Osteoblast (primary cell): Measurements from ENCODE around the gene TMEM243. TPM values are rescaled to one million over a fixed set of nuclear protein-coding genes. Genes with fewer than 3 reads are reported as not detected.

Experiments
- DNase-seq: peaks from one replicate; pipeline ENCODE4 v3.0.0; 2011; ENCODE audit warnings: low spot score, mixed read lengths; ENCODE audit not compliant: insufficient read length; ENCODE audit errors: missing footprints
- H2AFZ ChIP-seq: 2 replicates; pipeline ENCODE4 v1.6.0; 2011; ENCODE audit warnings: mild to moderate bottlenecking, low read length
- H3K27ac ChIP-seq: 2 replicates; pipeline ENCODE4 v1.5.1; 2011; ENCODE audit warnings: mild to moderate bottlenecking, low read depth, low read length, moderate library complexity
- H3K27me3 ChIP-seq: 2 replicates; pipeline ENCODE4 v1.6.0; 2012; ENCODE audit warnings: mild to moderate bottlenecking, control low read depth, inconsistent platforms, low read length, moderate library complexity; ENCODE audit not compliant: insufficient read depth
- H3K36me3 ChIP-seq: 2 replicates; pipeline ENCODE4 v1.5.1; 2011; ENCODE audit warnings: mild to moderate bottlenecking, low read length, control low read depth, moderate library complexity; ENCODE audit not compliant: insufficient read depth
- H3K4me1 ChIP-seq: 2 replicates; pipeline ENCODE4 v1.5.1; 2011; ENCODE audit warnings: mild to moderate bottlenecking, low read length, control low read depth, moderate library complexity; ENCODE audit not compliant: insufficient read depth
- H3K4me2 ChIP-seq: 2 replicates; pipeline ENCODE4 v1.6.0; 2011; ENCODE audit warnings: mild to moderate bottlenecking, low read length; ENCODE audit not compliant: insufficient read depth
- H3K4me3 ChIP-seq: fragments of 200-600 bp; sonication (generic); 3 replicates; pipeline ENCODE4 v1.5.1; 2012; ENCODE audit warnings: mild to moderate bottlenecking, low read length, inconsistent platforms; ENCODE audit not compliant: insufficient read depth
- H3K79me2 ChIP-seq: 2 replicates; pipeline ENCODE4 v1.6.0; 2012; ENCODE audit warnings: mild to moderate bottlenecking, low read length, control low read depth, inconsistent platforms; ENCODE audit not compliant: insufficient read depth
- H3K9me3 ChIP-seq: 2 replicates; pipeline ENCODE4 v1.5.1; 2011; ENCODE audit warnings: low read depth, low read length, control low read depth
- H4K20me1 ChIP-seq: 2 replicates; pipeline ENCODE4 v1.6.0; 2012; ENCODE audit warnings: mild to moderate bottlenecking, low read length, control low read depth; ENCODE audit not compliant: insufficient read depth
- CTCF ChIP-seq: IDR thresholded peaks from 2 replicates; pipeline ENCODE4 v1.5.1; 2011; ENCODE audit warnings: mild to moderate bottlenecking, low read depth, low read length, moderate library complexity; ENCODE audit errors: extremely low read depth
- total RNA-seq: library from RNA; depleted of rRNA; stranded (reverse); fragments of >200 nt; gene quantifications from 2 replicates; pipeline ENCODE4 v1.2.3, GENCODE V29; 2012

TMEM243 gene
- total RNA-seq, 1 donor, result 35.5 TPM

DNA sequence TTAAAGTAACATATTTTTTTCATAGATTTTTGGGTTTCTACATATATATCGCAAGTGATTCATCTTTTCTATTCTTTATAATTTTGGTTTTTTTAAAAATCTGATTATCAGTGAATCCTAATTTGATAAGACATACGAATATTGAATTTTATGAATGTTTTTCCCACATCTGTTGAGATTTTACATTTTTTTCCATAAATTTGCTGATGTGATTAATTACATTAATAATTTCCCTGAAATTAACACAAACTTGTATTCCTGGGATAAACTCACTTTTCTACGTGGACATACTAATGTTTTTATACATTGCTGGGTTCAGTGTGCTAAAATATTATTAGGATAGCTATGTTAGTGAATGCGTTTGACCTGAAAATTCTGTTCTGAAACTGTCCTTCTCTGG lies 41.2 kb downstream of the TMEM243 start:
- no peaks in the 10 kb centered on the region for H4K20me1 ChIP-seq
- no peak overlapping the region for H3K4me2 ChIP-seq
- no peak overlapping the region for H3K4me3 ChIP-seq
- no peak overlapping the region for H3K27ac ChIP-seq
- H2AFZ ChIP-seq, result no peak overlapping the region
- peaks cover 6% of the 10 kb centered on the region for H3K79me2 ChIP-seq
- H3K27me3 ChIP-seq, result no peaks in the 10 kb centered on the region
- peaks cover 51% of the 10 kb centered on the region for H3K36me3 ChIP-seq
- H3K4me1 ChIP-seq, result no peaks in the 10 kb centered on the region
- DNase-seq, result no peak
- TF ChIP-seq CTCF, result no peak
- no peaks in the 10 kb centered on the region for H3K9me3 ChIP-seq

DNA sequence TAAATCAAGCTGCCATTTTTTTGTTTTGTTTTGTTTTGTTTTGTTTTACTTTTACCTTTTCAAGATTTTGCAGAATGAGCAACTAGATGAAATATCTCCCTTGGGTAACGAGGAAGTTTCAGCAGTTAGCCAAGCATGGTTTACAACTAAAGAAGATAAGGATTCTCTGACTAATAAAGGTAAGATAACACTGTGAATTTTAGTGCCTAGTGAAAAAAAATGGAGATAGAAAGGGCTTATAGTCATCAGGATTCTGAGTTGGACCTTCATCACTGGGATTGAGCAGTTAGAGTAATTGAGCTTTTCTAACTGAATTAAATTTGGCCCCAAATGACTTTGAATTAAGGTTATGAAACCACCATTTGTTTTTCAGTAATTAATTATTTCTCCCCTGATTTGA lies 46.1 kb downstream of the TMEM243 start:
- Histone ChIP-seq H3K9me3 (no peaks in the 10 kb centered on the region), H3K4me2 (no peak overlapping the region), H3K27ac (no peak overlapping the region), H3K4me3 (no peak overlapping the region), H3K36me3 (peaks cover 72% of the 10 kb centered on the region), H3K27me3 (no peaks in the 10 kb centered on the region), H3K79me2 (peaks cover 4% of the 10 kb centered on the region), H3K4me1 (no peaks in the 10 kb centered on the region), H4K20me1 (no peaks in the 10 kb centered on the region), H2AFZ (no peak overlapping the region)
- no peak for DNase-seq
- no peak for TF ChIP-seq CTCF

- Histone ChIP-seq H3K79me2 (peaks cover 4% of the 10 kb centered on the region), H3K27ac (no peak overlapping the region), H3K36me3 (peaks cover 81% of the 10 kb centered on the region), H3K27me3 (no peaks in the 10 kb centered on the region), H4K20me1 (no peaks in the 10 kb centered on the region), H3K4me1 (no peaks in the 10 kb centered on the region), H3K4me3 (no peak overlapping the region), H3K4me2 (no peak overlapping the region), H2AFZ (no peak overlapping the region), H3K9me3 (no peaks in the 10 kb centered on the region)
- no peak for DNase-seq
- no peak for TF ChIP-seq CTCF
Observed at GRCh38 chr7:87171282-87171934, 48.1 kb downstream of the TMEM243 start.

- no peak overlapping the region for H2AFZ ChIP-seq
- no peak for TF ChIP-seq CTCF
- H3K4me3 ChIP-seq, result no peak overlapping the region
- no peaks in the 10 kb centered on the region for H3K4me1 ChIP-seq
- H3K27me3 ChIP-seq, result no peaks in the 10 kb centered on the region
- H3K27ac ChIP-seq, result no peak overlapping the region
- no peak overlapping the region for H3K4me2 ChIP-seq
- H3K36me3 ChIP-seq, result peaks cover 87% of the 10 kb centered on the region
- no peaks in the 10 kb centered on the region for H4K20me1 ChIP-seq
- no peaks in the 10 kb centered on the region for H3K9me3 ChIP-seq
- peaks cover 7% of the 10 kb centered on the region for H3K79me2 ChIP-seq
- no peak for DNase-seq
Observed at GRCh38 chr7:87170828-87171227, 48.7 kb downstream of the TMEM243 start.
